Measurements from ENCODE around the gene CENPS. TPM values are rescaled to one million over a fixed set of nuclear protein-coding genes. Genes with fewer than 3 reads are reported as not detected.
A peak's percentile ranks its signal among the peaks of the same experiment; 100 is the strongest.

The CENPS gene
- total and polyA plus RNA-seq, 8 donors: 1.8 to 29.5 (median 10.0) TPM; not detected in 2

DNA sequence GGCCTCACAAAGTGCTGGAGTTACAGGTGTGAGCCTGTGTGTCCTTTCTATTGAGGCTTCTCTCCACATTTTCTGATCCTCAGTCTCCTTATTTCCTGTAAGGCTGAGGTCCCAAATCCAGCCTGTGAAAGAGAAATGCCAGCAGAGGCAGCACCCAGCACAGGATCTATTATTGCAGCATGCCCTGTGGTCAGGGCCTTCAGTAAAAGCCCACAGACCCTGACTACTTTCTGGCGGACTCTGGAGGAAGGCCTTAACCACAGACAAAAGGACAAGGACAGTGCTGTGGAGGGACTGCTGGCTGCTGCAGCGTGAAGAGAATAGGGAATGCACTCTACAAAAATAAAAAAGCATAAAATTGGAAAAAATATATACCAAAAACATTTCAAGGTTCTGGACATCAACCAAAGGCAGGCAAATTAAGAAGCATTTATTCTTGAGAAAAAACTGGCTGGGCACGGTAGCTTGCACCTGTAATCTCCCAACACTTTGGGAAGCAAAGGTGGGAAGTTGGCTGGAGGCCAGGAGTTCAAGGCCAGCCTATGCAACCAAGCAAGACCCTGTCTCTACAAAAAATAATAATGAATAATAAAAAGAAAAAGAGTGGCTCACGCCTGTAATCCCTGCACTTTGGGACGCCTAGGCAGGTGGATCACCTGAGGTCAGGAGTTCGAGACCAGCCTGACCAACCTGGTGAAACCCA is 40.8 kb upstream of the CENPS start:
- DNase-seq: peak in 1 of 2 donors; percentile 26
- Histone ChIP-seq H3K36me3 (peaks cover 0 to 5% (median 0%) of the 10 kb centered on the region in 4 donors), H3K9me3 (peaks cover 0 to 5% (median 0%) of the 10 kb centered on the region in 4 donors), H3K27ac (peak overlapping the region in 4 of 5 donors; percentile 79 to 92 (median 84)), H3K4me3 (no peak overlapping the region), H3K4me1 (peaks cover 12 to 28% (median 17%) of the 10 kb centered on the region in 4 donors), H3K27me3 (no peaks in the 10 kb centered on the region)
- TF ChIP-seq, protein P1, sequence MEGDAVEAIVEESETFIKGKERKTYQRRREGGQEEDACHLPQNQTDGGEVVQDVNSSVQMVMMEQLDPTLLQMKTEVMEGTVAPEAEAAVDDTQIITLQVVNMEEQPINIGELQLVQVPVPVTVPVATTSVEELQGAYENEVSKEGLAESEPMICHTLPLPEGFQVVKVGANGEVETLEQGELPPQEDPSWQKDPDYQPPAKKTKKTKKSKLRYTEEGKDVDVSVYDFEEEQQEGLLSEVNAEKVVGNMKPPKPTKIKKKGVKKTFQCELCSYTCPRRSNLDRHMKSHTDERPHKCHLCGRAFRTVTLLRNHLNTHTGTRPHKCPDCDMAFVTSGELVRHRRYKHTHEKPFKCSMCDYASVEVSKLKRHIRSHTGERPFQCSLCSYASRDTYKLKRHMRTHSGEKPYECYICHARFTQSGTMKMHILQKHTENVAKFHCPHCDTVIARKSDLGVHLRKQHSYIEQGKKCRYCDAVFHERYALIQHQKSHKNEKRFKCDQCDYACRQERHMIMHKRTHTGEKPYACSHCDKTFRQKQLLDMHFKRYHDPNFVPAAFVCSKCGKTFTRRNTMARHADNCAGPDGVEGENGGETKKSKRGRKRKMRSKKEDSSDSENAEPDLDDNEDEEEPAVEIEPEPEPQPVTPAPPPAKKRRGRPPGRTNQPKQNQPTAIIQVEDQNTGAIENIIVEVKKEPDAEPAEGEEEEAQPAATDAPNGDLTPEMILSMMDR (IDR thresholded peaks at IDR 0.05): no peak
- TF ChIP-seq POLR2AphosphoS5 (IDR thresholded peaks at IDR 0.05): no peak
- no peak for TF ChIP-seq POLR2A (IDR thresholded peaks at IDR 0.05)
- TF ChIP-seq EP300 (IDR thresholded peaks at IDR 0.05): no peak
- intact Hi-C loops (cut with DNase I; ENCODE audit: low total_unique reads): no loop called here
- WGBS, 5 donors: 89 to 93% (median 91%) methylated on average over 6 of the region's 6 CpGs

DNA sequence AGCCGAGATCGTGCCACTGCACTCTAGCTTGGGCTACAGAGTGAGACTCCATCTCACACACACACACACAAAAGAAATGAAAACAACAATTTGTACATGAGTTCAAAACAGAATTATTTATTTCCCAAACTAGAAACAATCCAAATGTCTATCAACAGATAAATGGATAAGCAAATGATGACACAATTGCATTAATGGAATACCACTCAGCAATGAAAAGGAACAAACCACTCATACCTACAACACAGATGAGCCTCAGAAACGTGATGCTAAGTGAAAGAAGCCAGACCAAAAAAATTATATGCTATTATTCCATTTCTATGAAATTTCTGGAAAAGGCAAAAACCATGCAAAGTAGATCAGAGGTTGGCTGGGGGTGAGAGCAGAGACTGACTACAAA is 33.4 kb upstream of the CENPS start:
- Histone ChIP-seq H3K27ac (no peak overlapping the region), H3K9me3 (peaks cover 0 to 5% (median 0%) of the 10 kb centered on the region in 4 donors), H3K27me3 (no peaks in the 10 kb centered on the region), H3K36me3 (peaks cover 0 to 8% (median 1%) of the 10 kb centered on the region in 4 donors), H3K4me1 (peaks cover 7 to 37% (median 31%) of the 10 kb centered on the region in 4 donors), H3K4me3 (no peak overlapping the region)
- 82 to 95% (median 92%) methylated on average over 3 of the region's 3 CpGs for WGBS, 5 donors
- intact Hi-C loops (cut with DNase I; ENCODE audit: low total_unique reads): no loop called here
- no peak for DNase-seq
- TF ChIP-seq POLR2AphosphoS5 (IDR thresholded peaks at IDR 0.05) (no peak), EP300 (IDR thresholded peaks at IDR 0.05) (no peak), POLR2A (IDR thresholded peaks at IDR 0.05) (no peak)
- TF ChIP-seq, protein P1 (IDR thresholded peaks at IDR 0.05): no peak

DNA sequence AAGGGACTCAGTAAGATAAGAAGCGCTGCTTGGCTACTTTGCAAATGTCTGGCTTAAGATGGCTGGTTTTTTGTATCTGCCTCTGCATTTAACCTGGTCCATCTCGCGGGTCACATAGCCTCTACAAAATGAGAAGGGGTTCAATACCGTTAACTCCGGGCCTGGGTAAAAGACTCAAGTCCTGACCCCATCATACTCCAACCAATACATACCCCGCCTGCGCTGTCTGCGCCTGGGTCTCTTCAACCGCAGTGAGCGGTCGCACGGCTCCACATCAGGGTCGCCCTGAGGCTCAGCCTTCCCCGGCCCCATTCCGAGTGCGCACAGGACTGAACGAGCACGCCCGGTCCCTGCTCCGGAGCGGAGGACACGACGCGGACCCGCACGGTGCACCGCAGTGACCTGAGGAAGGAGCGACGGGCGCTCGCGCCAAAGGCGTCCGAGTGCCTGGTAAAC is 31.9 kb upstream of the CENPS start:
- no peaks in the 10 kb centered on the region for H3K27me3 ChIP-seq
- no peak for DNase-seq
- 0 to 1% (median 1%) methylated on average over 28 to 34 of the region's 34 CpGs for WGBS, 5 donors
- peaks cover 0 to 5% (median 0%) of the 10 kb centered on the region in 4 donors for H3K9me3 ChIP-seq
- H3K36me3 ChIP-seq: peaks cover 8 to 23% (median 15%) of the 10 kb centered on the region in 4 donors
- peak overlapping the region; percentile 61 to 97 (median 93) for H3K27ac ChIP-seq
- peak overlapping the region; percentile 88 to 89 (median 89) for H3K4me3 ChIP-seq
- peaks cover 7 to 37% (median 32%) of the 10 kb centered on the region in 4 donors for H3K4me1 ChIP-seq
- intact Hi-C loops (cut with DNase I; ENCODE audit: low total_unique reads): no loop called here
- no peak for TF ChIP-seq EP300 (IDR thresholded peaks at IDR 0.05)
- TF ChIP-seq, protein P1 (IDR thresholded peaks at IDR 0.05): no peak
- no peak for TF ChIP-seq POLR2AphosphoS5 (IDR thresholded peaks at IDR 0.05)

DNA sequence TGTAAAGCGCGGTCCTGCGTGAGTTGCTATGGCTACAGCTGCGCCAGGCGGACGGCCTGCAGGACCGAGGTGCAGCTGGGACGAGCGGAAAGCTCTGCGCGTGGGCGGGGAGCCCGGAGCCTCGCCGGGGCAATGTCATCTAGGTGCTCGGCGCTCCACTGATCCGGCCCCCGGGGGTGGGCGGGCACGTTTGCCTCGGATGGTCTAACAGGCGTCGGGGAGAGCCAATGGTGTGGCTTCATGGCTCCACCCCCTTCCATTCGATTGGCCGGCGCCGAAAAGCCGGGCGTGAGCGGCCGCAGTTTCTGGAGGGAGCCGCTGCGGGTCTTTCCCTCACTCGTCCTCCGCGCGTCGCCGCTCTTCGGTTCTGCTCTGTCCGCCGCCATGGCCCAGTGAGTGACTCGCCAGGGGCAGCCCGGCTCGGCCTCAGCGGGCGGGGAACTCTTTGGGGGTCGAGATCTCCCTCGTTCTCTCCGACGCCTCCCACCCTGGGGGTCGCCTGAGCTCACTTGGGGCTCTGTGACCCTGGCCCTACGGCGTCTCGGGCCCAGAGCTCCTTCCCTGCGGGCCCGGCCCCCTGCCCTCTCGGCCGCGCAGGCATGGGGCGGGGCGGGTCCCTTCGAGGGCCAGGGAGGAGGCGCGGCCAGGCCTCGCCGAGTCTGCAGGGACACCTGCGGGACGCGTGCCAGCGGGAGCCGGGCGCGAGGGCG is 31.3 kb upstream of the CENPS start, which contains the start of gene PGD:
TSS of gene PGD (plus strand) at position 331 of the 710 bp plus-strand sequence. CDS start at position 385, 54 bp downstream.
- no peaks in the 10 kb centered on the region for H3K27me3 ChIP-seq
- H3K27ac ChIP-seq: peak within 1 kb of the TSS; percentile 93 to 97 (median 94)
- 0 to 1% (median 0%) methylated on average over 22 to 76 of the region's 76 CpGs for WGBS, 5 donors
- peaks cover 7 to 37% (median 32%) of the 10 kb centered on the region in 4 donors for H3K4me1 ChIP-seq
- intact Hi-C loops (cut with DNase I; ENCODE audit: low total_unique reads): no loop called here
- peaks cover 0 to 3% (median 0%) of the 10 kb centered on the region in 4 donors for H3K9me3 ChIP-seq
- H3K36me3 ChIP-seq: peaks cover 14 to 28% (median 21%) of the 10 kb centered on the region in 4 donors
- peak; percentile 99 for DNase-seq
- H3K4me3 ChIP-seq: peak within 1 kb of the TSS; percentile 88 to 89 (median 89)
- TF ChIP-seq POLR2AphosphoS5 (IDR thresholded peaks at IDR 0.05): peak in 2 of 3 donors; percentile 86 to 88
- TF ChIP-seq, protein P1 (IDR thresholded peaks at IDR 0.05): no peak
